SU-DHL-6 (cell line): ENCODE measurements around the gene ITGA1.

Experiments
- H2AFZ ChIP-seq: fragments of 200-600 bp; sonication (generic); 2 replicates; pipeline ENCODE4 v1.6.1; 2014; ENCODE audit warnings: low read depth, mild to moderate bottlenecking, moderate library complexity, mixed read lengths, antibody characterized with exemption, low read length; ENCODE audit not compliant: severe bottlenecking
- H3F3A ChIP-seq: fragments of 200-600 bp; shearing (Covaris generic); 2 replicates; pipeline ENCODE4 v1.6.0; 2016; ENCODE audit warnings: antibody characterized with exemption, mild to moderate bottlenecking; ENCODE audit not compliant: insufficient read depth
- H3K27ac ChIP-seq: fragments of 200-600 bp; sonication (generic); 2 replicates; pipeline ENCODE4 v1.5.1; 2016; ENCODE audit warnings: low read depth, mild to moderate bottlenecking, low read length, moderate library complexity, mixed read lengths
- H3K27me3 ChIP-seq: fragments of 200-600 bp; sonication (generic), shearing (Covaris generic); 2 replicates; pipeline ENCODE4 v1.6.0; 2014; ENCODE audit warnings: mild to moderate bottlenecking, low read length
- H3K36me3 ChIP-seq: fragments of 200-600 bp; sonication (generic); 2 replicates; pipeline ENCODE4 v1.6.1; 2014; ENCODE audit warnings: mild to moderate bottlenecking, low read length, mixed read lengths
- H3K4me2 ChIP-seq: fragments of 300-600, 200-600 bp; shearing (Covaris generic), sonication (generic); 2 replicates; pipeline ENCODE4 v1.6.0; 2014; ENCODE audit warnings: low read length, low read depth, mild to moderate bottlenecking; ENCODE audit not compliant: poor library complexity, severe bottlenecking
- H3K4me3 ChIP-seq: fragments of 200-600 bp; sonication (generic); 2 replicates; pipeline ENCODE4 v1.5.1; 2014; ENCODE audit warnings: antibody characterized with exemption, low read length, mild to moderate bottlenecking, mixed read lengths; ENCODE audit not compliant: insufficient read depth, poor library complexity, severe bottlenecking
- H3K79me2 ChIP-seq: fragments of 200-600 bp; sonication (generic); 2 replicates; pipeline ENCODE4 v1.6.1; 2014; ENCODE audit warnings: mild to moderate bottlenecking, low read length, moderate library complexity; ENCODE audit not compliant: insufficient read depth
- H3K9ac ChIP-seq: fragments of 200-600 bp; sonication (generic); 2 replicates; pipeline ENCODE4 v1.7.0; 2014; ENCODE audit warnings: mild to moderate bottlenecking, low read length
- H3K9me2 ChIP-seq: fragments of 200-600 bp; sonication (generic); replicated peaks from 2 replicates; pipeline ENCODE4 v1.6.1; 2014; ENCODE audit warnings: low read length; ENCODE audit not compliant: insufficient read depth
- H3K9me3 ChIP-seq: fragments of 200-600 bp; sonication (generic); 2 replicates; pipeline ENCODE4 v1.6.1; 2014; ENCODE audit warnings: low read length, mixed read lengths; ENCODE audit not compliant: insufficient read depth
- H4K20me1 ChIP-seq: fragments of 200-600 bp; sonication (generic); 2 replicates; pipeline ENCODE4 v1.6.1; 2014; ENCODE audit warnings: low read depth, mild to moderate bottlenecking, antibody characterized with exemption, low read length, moderate library complexity, mixed read lengths
- CTCF ChIP-seq: fragments of 200-600 bp; sonication (generic); IDR thresholded peaks from one replicate; pipeline ENCODE4 v1.5.1; 2017; ENCODE audit warnings: antibody characterized with exemption, mild to moderate bottlenecking, low read length, moderate library complexity; ENCODE audit not compliant: insufficient read depth, poor library complexity, severe bottlenecking
- EZH2phosphoT487 ChIP-seq: fragments of 200-600 bp; sonication (generic), shearing (Covaris generic); conservative IDR thresholded peaks from 2 replicates; pipeline ENCODE4 v1.6.1; 2018; ENCODE audit warnings: mild to moderate bottlenecking, antibody characterized with exemption, low read length, moderate library complexity, mixed read lengths

ITGA1 gene

GRCh38 chr5:52987711-52988331, 200.1 kb downstream of the ITGA1 start:
- Histone ChIP-seq H3K4me2 (no peak overlapping the region), H3K27me3 (no peaks in the 10 kb centered on the region), H3K79me2 (no peaks in the 10 kb centered on the region), H3K9me2 (no peaks in the 10 kb centered on the region), H3K9ac (no peak overlapping the region), H4K20me1 (no peaks in the 10 kb centered on the region), H3K9me3 (no peaks in the 10 kb centered on the region), H3K36me3 (no peaks in the 10 kb centered on the region), H3F3A (no peaks in the 10 kb centered on the region), H3K27ac (no peak overlapping the region), H3K4me3 (no peak overlapping the region), H2AFZ (no peak overlapping the region)
- TF ChIP-seq EZH2phosphoT487 (no peak), CTCF (no peak)

DNA sequence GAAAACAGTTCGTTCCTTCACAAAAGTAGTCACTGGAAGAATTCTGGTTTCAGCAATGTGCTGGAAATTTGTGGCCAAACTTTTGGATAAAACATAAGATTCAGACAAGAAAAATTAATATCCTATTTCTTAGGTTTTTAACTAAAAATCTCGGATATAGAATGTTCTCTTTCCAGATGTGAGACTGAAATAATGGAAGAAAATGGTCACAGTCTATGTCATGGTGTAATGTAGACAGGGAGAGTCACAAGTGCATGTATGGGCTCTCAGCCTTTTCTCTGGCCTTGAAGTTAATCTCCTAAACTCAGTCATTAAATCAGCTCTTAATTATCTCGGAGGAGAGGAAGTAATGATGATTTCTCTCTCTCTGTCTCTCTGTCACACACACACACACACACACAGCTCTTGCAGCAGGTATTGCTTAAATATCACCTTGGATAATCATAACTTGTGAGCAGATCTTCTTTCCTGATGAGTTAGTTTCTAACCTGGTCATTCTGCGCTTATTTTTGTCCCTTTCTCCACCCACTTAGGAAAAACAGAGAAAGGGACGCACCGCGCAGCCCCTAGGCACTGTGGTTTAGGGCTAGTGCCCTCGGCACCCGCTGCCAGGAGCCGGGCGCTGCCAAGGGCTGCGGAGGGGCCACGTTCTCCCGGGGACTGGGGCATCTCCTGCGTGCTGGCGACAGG, 200.8 kb downstream of the ITGA1 start:
- no peaks in the 10 kb centered on the region for H3K79me2 ChIP-seq
- H3K9ac ChIP-seq, result peak overlapping the region; percentile 36; the same call in 1 of the 2 replicates
- H3K36me3 ChIP-seq, result no peaks in the 10 kb centered on the region
- H4K20me1 ChIP-seq, result no peaks in the 10 kb centered on the region
- no peaks in the 10 kb centered on the region for H3F3A ChIP-seq
- no peaks in the 10 kb centered on the region for H3K27me3 ChIP-seq
- H3K9me2 ChIP-seq, result no peaks in the 10 kb centered on the region
- no peak overlapping the region for H3K27ac ChIP-seq
- TF ChIP-seq EZH2phosphoT487, result no peak
- no peak for TF ChIP-seq CTCF
- peak overlapping the region; percentile 69 for H3K4me2 ChIP-seq
- H3K9me3 ChIP-seq, result no peaks in the 10 kb centered on the region
- peak overlapping the region; percentile 54 for H3K4me3 ChIP-seq
- H2AFZ ChIP-seq, result peak overlapping the region; percentile 89

DNA sequence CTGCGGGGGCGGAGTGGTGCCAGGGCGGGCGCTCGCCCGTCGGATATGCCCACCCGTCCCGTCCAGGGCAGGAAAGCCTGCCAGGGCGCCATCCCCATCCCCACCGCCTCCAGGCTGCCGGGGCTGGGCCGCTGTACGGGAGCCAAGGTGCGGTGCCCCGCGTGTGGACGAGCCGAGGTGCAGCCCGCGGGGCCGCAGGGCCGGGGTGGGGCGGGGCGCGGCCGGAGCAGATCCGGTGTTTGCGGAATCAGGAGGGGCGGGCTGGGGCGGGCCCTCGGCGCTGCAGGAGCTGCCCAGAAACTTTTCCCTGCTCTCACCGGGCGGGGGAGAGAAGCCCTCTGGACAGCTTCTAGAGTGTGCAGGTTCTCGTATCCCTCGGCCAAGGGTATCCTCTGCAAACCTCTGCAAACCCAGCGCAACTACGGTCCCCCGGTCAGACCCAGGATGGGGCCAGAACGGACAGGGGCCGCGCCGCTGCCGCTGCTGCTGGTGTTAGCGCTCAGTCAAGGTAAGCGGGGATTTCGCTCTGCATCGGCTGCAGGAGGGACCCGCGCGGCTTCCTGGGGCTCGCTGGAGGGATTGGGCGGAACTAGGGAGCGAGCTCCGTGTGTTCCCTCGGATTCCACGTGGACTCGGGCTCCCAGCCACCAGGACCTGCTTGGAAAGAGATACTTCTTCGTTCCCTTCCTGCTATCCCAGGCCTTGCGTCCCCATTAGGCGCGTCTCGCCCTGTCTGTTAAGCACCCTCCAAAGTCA, 201.5 kb downstream of the ITGA1 start, which contains the start of gene ITGA2:
TSS of gene ITGA2 (plus strand) at position 328 of the 756 bp plus-strand sequence. CDS start at position 445, 117 bp downstream.
- no peaks in the 10 kb centered on the region for H3K9me3 ChIP-seq
- peak within 1 kb of the TSS; percentile 36; the same call in 1 of the 2 replicates for H3K9ac ChIP-seq
- H3K79me2 ChIP-seq, result no peaks in the 10 kb centered on the region
- no peaks in the 10 kb centered on the region for H3K36me3 ChIP-seq
- no peaks in the 10 kb centered on the region for H3F3A ChIP-seq
- H3K4me2 ChIP-seq, result peak within 1 kb of the TSS; percentile 69
- H2AFZ ChIP-seq, result peak within 1 kb of the TSS; percentile 89
- no peaks in the 10 kb centered on the region for H4K20me1 ChIP-seq
- no peak within 1 kb of the TSS for H3K27ac ChIP-seq
- no peaks in the 10 kb centered on the region for H3K27me3 ChIP-seq
- no peak for TF ChIP-seq CTCF
- no peak for TF ChIP-seq EZH2phosphoT487
- H3K4me3 ChIP-seq, result peak within 1 kb of the TSS; percentile 54
- no peaks in the 10 kb centered on the region for H3K9me2 ChIP-seq
